Right atrium auricular region (tissue), 2 donors: ENCODE data around the gene CAP1. TPM values are rescaled to one million over a fixed set of nuclear protein-coding genes. Genes with fewer than 3 reads are reported as not detected.

Source experiments
- DNase-seq: peaks from one replicate; pipeline ENCODE4 v3.0.0-alpha.2; 2019; ENCODE audit warnings: low spot score
- H3K27ac ChIP-seq, 2 donors: fragments of 200-600 bp; sonication (generic); 1 replicate in 1 of 2; 2 replicates in 1 of 2; pipeline ENCODE4 v1.5.1; 2016 to 2019
- H3K27me3 ChIP-seq, 2 donors: fragments of 200-600 bp; sonication (generic); one replicate each; pipeline versions ENCODE4 v1.5.1 to v1.6.0; 2017 to 2019
- H3K36me3 ChIP-seq: fragments of 200-600 bp; sonication (generic); one replicate; pipeline ENCODE4 v1.5.1; 2016
- H3K4me1 ChIP-seq, 2 donors: fragments of 200-600 bp; sonication (generic); one replicate each; pipeline versions ENCODE4 v1.5.1 to v1.6.0; 2017 to 2019
- H3K4me3 ChIP-seq, 2 donors: fragments of 200-600 bp; sonication (generic); 1 replicate in 1 of 2; 2 replicates in 1 of 2; pipeline ENCODE4 v1.5.1; 2017 to 2019; ENCODE audit warnings: mild to moderate bottlenecking in 1 of 2, moderate library complexity in 1 of 2
- H3K9me3 ChIP-seq, 2 donors: fragments of 200-600 bp; sonication (generic); one replicate each; pipeline ENCODE4 v1.5.1; 2019
- CTCF ChIP-seq, 2 donors: fragments of 200-600 bp; sonication (generic); IDR thresholded peaks; one replicate each; pipeline ENCODE4 v1.5.1; 2019; ENCODE audit warnings: antibody characterized with exemption in 2 of 2
- total RNA-seq, 2 donors: library from RNA; depleted of rRNA; stranded (reverse); fragments of >200 nt; gene quantifications; one replicate each; pipeline ENCODE4 v1.1.0, GENCODE V29; 2016

Gene CAP1
- total RNA-seq, 2 donors from 2014 or later = 58.9 to 111 TPM

- DNase-seq = no peak
- Histone ChIP-seq H3K9me3 (no peaks in the 10 kb centered on the region), H3K27me3 (no peaks in the 10 kb centered on the region), H3K4me3 (peak overlapping the region; percentile 99), H3K27ac (peak overlapping the region in 1 of 2 donors; percentile 99), H3K36me3 (no peaks in the 10 kb centered on the region), H3K4me1 (peaks cover 0 to 69% of the 10 kb centered on the region in 2 donors)
- no peak for TF ChIP-seq CTCF (IDR thresholded peaks at IDR 0.05)
Observed at GRCh38 chr1:40042341-40042740, 1.8 kb downstream of the CAP1 start.

GRCh38 chr1:40044110-40044509 lies 3.6 kb downstream of the CAP1 start:
- peaks cover 0 to 60% of the 10 kb centered on the region in 2 donors for H3K4me1 ChIP-seq
- no peak overlapping the region for H3K27ac ChIP-seq
- no peak for TF ChIP-seq CTCF (IDR thresholded peaks at IDR 0.05)
- H3K27me3 ChIP-seq = no peaks in the 10 kb centered on the region
- no peak for DNase-seq
- H3K4me3 ChIP-seq = no peak overlapping the region
- H3K9me3 ChIP-seq = no peaks in the 10 kb centered on the region
- H3K36me3 ChIP-seq = peaks cover 4% of the 10 kb centered on the region

GRCh38 chr1:40045182-40045581 lies 4.7 kb downstream of the CAP1 start:
- no peak for TF ChIP-seq CTCF (IDR thresholded peaks at IDR 0.05)
- DNase-seq = no peak
- H3K36me3 ChIP-seq = peaks cover 4% of the 10 kb centered on the region
- H3K9me3 ChIP-seq = no peaks in the 10 kb centered on the region
- peak overlapping the region in 1 of 2 donors; percentile 7 for H3K27ac ChIP-seq
- no peak overlapping the region for H3K4me3 ChIP-seq
- H3K4me1 ChIP-seq = peaks cover 0 to 64% of the 10 kb centered on the region in 2 donors
- no peaks in the 10 kb centered on the region for H3K27me3 ChIP-seq

- DNase-seq = no peak
- no peaks in the 10 kb centered on the region for H3K27me3 ChIP-seq
- H3K27ac ChIP-seq = peak overlapping the region in 1 of 2 donors; percentile 7
- no peaks in the 10 kb centered on the region for H3K9me3 ChIP-seq
- TF ChIP-seq CTCF (IDR thresholded peaks at IDR 0.05) = no peak
- H3K4me3 ChIP-seq = no peak overlapping the region
- peaks cover 4% of the 10 kb centered on the region for H3K36me3 ChIP-seq
- H3K4me1 ChIP-seq = peaks cover 0 to 69% of the 10 kb centered on the region in 2 donors
Observed at GRCh38 chr1:40045766-40046165, 5.2 kb downstream of the CAP1 start.

GRCh38 chr1:40047276-40047675 lies 6.7 kb downstream of the CAP1 start:
- no peak for TF ChIP-seq CTCF (IDR thresholded peaks at IDR 0.05)
- no peak overlapping the region for H3K27ac ChIP-seq
- peaks cover 0 to 64% of the 10 kb centered on the region in 2 donors for H3K4me1 ChIP-seq

GRCh38 chr1:40047769-40048168 lies 7.2 kb downstream of the CAP1 start:
- DNase-seq = no peak
- Histone ChIP-seq H3K36me3 (peaks cover 4% of the 10 kb centered on the region), H3K9me3 (no peaks in the 10 kb centered on the region), H3K4me1 (peaks cover 0 to 59% of the 10 kb centered on the region in 2 donors), H3K27ac (no peak overlapping the region), H3K4me3 (no peak overlapping the region), H3K27me3 (no peaks in the 10 kb centered on the region)
- no peak for TF ChIP-seq CTCF (IDR thresholded peaks at IDR 0.05)

More at GRCh38 chr1:40047276-40047675, 6.7 kb downstream of the CAP1 start:
- DNase-seq = no peak
- no peaks in the 10 kb centered on the region for H3K27me3 ChIP-seq
- H3K36me3 ChIP-seq = peaks cover 4% of the 10 kb centered on the region
- H3K4me3 ChIP-seq = no peak overlapping the region
- no peaks in the 10 kb centered on the region for H3K9me3 ChIP-seq
